Right cardiac atrium (tissue), 5 donors: ENCODE data around the gene GPN2. TPM values are rescaled to one million over a fixed set of nuclear protein-coding genes. Genes with fewer than 3 reads are reported as not detected.
A peak's percentile ranks its signal among the peaks of the same experiment; 100 is the strongest.
"Not testable (repeated sequence)": the region's sequence is repeated elsewhere in the genome, so short reads cannot be mapped to it uniquely, and the experiment has no call there.

Experiments used
- ATAC-seq, 2 donors: fragments of 200-7000 bp; cut with Tn5 transposase; one replicate each; pipeline versions ENCODE4 v1.8.0 to v1.9.1; 2020; ENCODE audit warnings: moderate library complexity in 2 of 2, mild to moderate bottlenecking in 1 of 2
- DNase-seq, 3 donors: peaks; one replicate each; pipeline ENCODE4 v3.0.0-alpha.2; 2020
- H3K27ac ChIP-seq: one replicate; pipeline ENCODE4 v1.5.1; 2013; ENCODE audit warnings: mild to moderate bottlenecking, low read length, control low read depth, moderate library complexity
- H3K27me3 ChIP-seq: one replicate; pipeline ENCODE4 v1.6.1; 2013; ENCODE audit not compliant: control insufficient read depth, insufficient read depth
- H3K4me1 ChIP-seq: one replicate; pipeline ENCODE4 v1.6.1; 2013; ENCODE audit warnings: low read length; ENCODE audit not compliant: control insufficient read depth, insufficient read depth
- H3K4me3 ChIP-seq: one replicate; pipeline ENCODE4 v1.5.1; 2013; ENCODE audit warnings: low read length, control low read depth
- H3K9me3 ChIP-seq: one replicate; pipeline ENCODE4 v1.6.1; 2013; ENCODE audit warnings: low read length; ENCODE audit not compliant: control insufficient read depth
- WGBS: extraction: QIAGEN DNeasy Blood & Tissue Kit; methylation state at CpG from one replicate; pipeline ENCODE4 v1.1.7; 2013; 5-methylcytosine and 5-hydroxymethylcytosine counted together
- intact Hi-C, 4 donors: fragments of 100-400 bp; cut with DNase I; formaldehyde crosslinking; loops; one replicate each; pipeline versions ENCODE4 v1.11.0 to v1.14.0; 2022 to 2023
- polyA plus RNA-seq: library from polyadenylated mRNA; stranded (reverse); fragments of 200-250 nt; gene quantifications from one replicate; pipeline ENCODE4 v1.2.3, GENCODE V29; 2013
- total RNA-seq, 4 donors: library from RNA; stranded (reverse); fragmentation: NEBNext Ultra II Directional; extraction: Animal tissue kit (Norgen Biotek cat#: 25700); gene quantifications; one replicate each; pipeline ENCODE4 v1.2.1, GENCODE V29; 2021
- donor health status: healthy with polysubstance abuse.
- donor health status: DM: no; HTN: yes; CAD: no.
- donor health status: DM: no; HTN: no; CAD: no.
- donor health status: DM: no; HTN: yes; CAD: no; lungs with severe emphysema.
- donor health status: DM: yes; HTN: yes; CAD: no.

Gene GPN2
- total and polyA plus RNA-seq, 5 donors = 10.4 to 18.4 (median 14.9) TPM

GRCh38 chr1:26873097-26873496, 17.0 kb downstream of the GPN2 start:
- not testable (repeated sequence) for ATAC-seq, H3K4me3 ChIP-seq, H3K27me3 ChIP-seq, H3K27ac ChIP-seq, H3K9me3 ChIP-seq, H3K4me1 ChIP-seq, DNase-seq
- 75% methylated on average over 2 of the region's 2 CpGs for WGBS
- intact Hi-C loops = loop anchor here (5.0 to 10.0 kb wide), 3 partner anchors 58 to 271 kb away; no protein-coding TSS in a partner anchor

GRCh38 chr1:26864610-26865480, 25.2 kb downstream of the GPN2 start:
- H3K4me3 ChIP-seq = peak overlapping the region; percentile 58
- peak; percentile 99 for DNase-seq
- ATAC-seq = peak; percentile 99
- WGBS = under 1% methylated on average over 75 of the region's 75 CpGs
- peaks cover 2% of the 10 kb centered on the region for H3K4me1 ChIP-seq
- intact Hi-C loops = no loop called here
- peak overlapping the region; percentile 100 for H3K27ac ChIP-seq
- H3K9me3 ChIP-seq = no peaks in the 10 kb centered on the region
- H3K27me3 ChIP-seq = no peaks in the 10 kb centered on the region

GRCh38 chr1:26863685-26864077, 26.4 kb downstream of the GPN2 start:
- Histone ChIP-seq H3K4me3 (no peak overlapping the region), H3K9me3 (no peaks in the 10 kb centered on the region), H3K27me3 (no peaks in the 10 kb centered on the region), H3K27ac (no peak overlapping the region), H3K4me1 (peaks cover 2% of the 10 kb centered on the region)
- no peak for DNase-seq
- WGBS = 65% methylated on average over 20 of the region's 20 CpGs
- intact Hi-C loops = no loop called here
- ATAC-seq = no peak

- intact Hi-C loops = no loop called here
- WGBS = 83% methylated on average over 37 of the region's 37 CpGs
- DNase-seq = peak; percentile 36 to 65 (median 63)
- H3K4me3 ChIP-seq = no peak within 1 kb of the TSS
- H3K4me1 ChIP-seq = peaks cover 2% of the 10 kb centered on the region
- no peaks in the 10 kb centered on the region for H3K9me3 ChIP-seq
- H3K27me3 ChIP-seq = no peaks in the 10 kb centered on the region
- ATAC-seq = no peak
- H3K27ac ChIP-seq = no peak within 1 kb of the TSS
Observed at GRCh38 chr1:26862781-26863684, 27.1 kb downstream of the GPN2 start, which contains the start of gene SFN. Gene SFN (plus strand): TSS chr1:26863149. CDS start chr1:26863213, 64 bp downstream.

- no peaks in the 10 kb centered on the region for H3K9me3 ChIP-seq
- intact Hi-C loops = no loop called here
- ATAC-seq (no peak), DNase-seq (peak in 1 of 3 donors; percentile 39)
- no peaks in the 10 kb centered on the region for H3K27me3 ChIP-seq
- 80% methylated on average over 7 of the region's 7 CpGs for WGBS
- no peak overlapping the region for H3K4me3 ChIP-seq
- no peak overlapping the region for H3K27ac ChIP-seq
- peaks cover 2% of the 10 kb centered on the region for H3K4me1 ChIP-seq
Observed at GRCh38 chr1:26861889-26862378, 28.1 kb downstream of the GPN2 start.

- H3K27me3 ChIP-seq = no peaks in the 10 kb centered on the region
- no peaks in the 10 kb centered on the region for H3K9me3 ChIP-seq
- ATAC-seq = no peak
- 60% methylated on average over 5 of the region's 5 CpGs for WGBS
- H3K4me3 ChIP-seq = no peak overlapping the region
- H3K27ac ChIP-seq = no peak overlapping the region
- no peak for DNase-seq
- peaks cover 2% of the 10 kb centered on the region for H3K4me1 ChIP-seq
- intact Hi-C loops = no loop called here
Observed at GRCh38 chr1:26861286-26861701, 28.8 kb downstream of the GPN2 start.

GRCh38 chr1:26858891-26859640, 31.0 kb downstream of the GPN2 start:
- intact Hi-C loops = no loop called here
- no peak for ATAC-seq
- 90% methylated on average over 7 of the region's 7 CpGs for WGBS

GRCh38 chr1:26858160-26858559, 31.9 kb downstream of the GPN2 start:
- no peak for ATAC-seq
- H3K4me3 ChIP-seq = no peak overlapping the region
- 88% methylated on average over 4 of the region's 4 CpGs for WGBS
- no peaks in the 10 kb centered on the region for H3K4me1 ChIP-seq
- intact Hi-C loops = no loop called here
- no peaks in the 10 kb centered on the region for H3K9me3 ChIP-seq
- H3K27me3 ChIP-seq = no peaks in the 10 kb centered on the region
- no peak overlapping the region for H3K27ac ChIP-seq
- DNase-seq = no peak

More at GRCh38 chr1:26858891-26859640, 31.0 kb downstream of the GPN2 start:
- no peaks in the 10 kb centered on the region for H3K9me3 ChIP-seq
- no peak overlapping the region for H3K4me3 ChIP-seq
- DNase-seq = no peak
- H3K27me3 ChIP-seq = no peaks in the 10 kb centered on the region
- H3K4me1 ChIP-seq = peaks cover under 1% of the 10 kb centered on the region
- no peak overlapping the region for H3K27ac ChIP-seq

GRCh38 chr1:26857473-26858060, 32.5 kb downstream of the GPN2 start:
- ATAC-seq (no peak), DNase-seq (no peak)
- no peaks in the 10 kb centered on the region for H3K4me1 ChIP-seq
- H3K27ac ChIP-seq = no peak overlapping the region
- H3K9me3 ChIP-seq = no peaks in the 10 kb centered on the region
- intact Hi-C loops = no loop called here
- H3K27me3 ChIP-seq = no peaks in the 10 kb centered on the region
- 78% methylated on average over 8 of the region's 8 CpGs for WGBS
- H3K4me3 ChIP-seq = no peak overlapping the region
